GM21381 (cell line): Measurements from ENCODE around the gene RPS15.

Experiments used
- ATAC-seq: cut with Tn5 transposase; IDR thresholded peaks from one replicate; pipeline ENCODE4 v1.9.1; 2021; ENCODE audit warnings: mild to moderate bottlenecking, moderate library complexity; ENCODE audit not compliant: unreplicated experiment

RPS15 gene

GRCh38 chr19:1401889-1402217 lies 36.3 kb upstream of the RPS15 start:
- no peak for ATAC-seq

- no peak for ATAC-seq
These were observed 35.7 kb upstream of the RPS15 start for GRCh38 chr19:1402411-1403070.

- peak; percentile 77 for ATAC-seq
These were observed 31.2 kb upstream of the RPS15 start for GRCh38 chr19:1406774-1407527.

- ATAC-seq = peak; percentile 22
These were observed 30.5 kb upstream of the RPS15 start, which contains the start of gene DAZAP1 for GRCh38 chr19:1407528-1408299. Gene DAZAP1 (plus strand): TSS chr19:1407586. CDS start chr19:1407774, 188 bp downstream.

GRCh38 chr19:1408300-1409203 lies 29.6 kb upstream of the RPS15 start:
- no peak for ATAC-seq

- ATAC-seq = no peak
These were observed 28.8 kb upstream of the RPS15 start for GRCh38 chr19:1409204-1410005.

GRCh38 chr19:1410136-1410786 lies 27.9 kb upstream of the RPS15 start:
- no peak for ATAC-seq

GRCh38 chr19:1410789-1411188 lies 27.4 kb upstream of the RPS15 start:
- no peak for ATAC-seq

- no peak for ATAC-seq
These were observed 26.7 kb upstream of the RPS15 start for GRCh38 chr19:1411255-1412191.

GRCh38 chr19:1412323-1412923 lies 25.8 kb upstream of the RPS15 start:
- ATAC-seq = no peak

GRCh38 chr19:1412995-1413800 lies 25.0 kb upstream of the RPS15 start:
- ATAC-seq = no peak

- ATAC-seq = no peak
These were observed 22.0 kb upstream of the RPS15 start for GRCh38 chr19:1416014-1416841.

GRCh38 chr19:1417145-1417544 lies 21.1 kb upstream of the RPS15 start:
- ATAC-seq = no peak

GRCh38 chr19:1417681-1418495 lies 20.3 kb upstream of the RPS15 start:
- ATAC-seq = no peak

GRCh38 chr19:1418496-1418775 lies 19.8 kb upstream of the RPS15 start:
- no peak for ATAC-seq
